Measurements from ENCODE around the gene ITPKB. TPM values are rescaled to one million over a fixed set of nuclear protein-coding genes. Genes with fewer than 3 reads are reported as not detected.
A peak's percentile ranks its signal among the peaks of the same experiment; 100 is the strongest.

The ITPKB gene
- total RNA-seq, 1 experiment from 2014 or later: 9.5 TPM

DNA sequence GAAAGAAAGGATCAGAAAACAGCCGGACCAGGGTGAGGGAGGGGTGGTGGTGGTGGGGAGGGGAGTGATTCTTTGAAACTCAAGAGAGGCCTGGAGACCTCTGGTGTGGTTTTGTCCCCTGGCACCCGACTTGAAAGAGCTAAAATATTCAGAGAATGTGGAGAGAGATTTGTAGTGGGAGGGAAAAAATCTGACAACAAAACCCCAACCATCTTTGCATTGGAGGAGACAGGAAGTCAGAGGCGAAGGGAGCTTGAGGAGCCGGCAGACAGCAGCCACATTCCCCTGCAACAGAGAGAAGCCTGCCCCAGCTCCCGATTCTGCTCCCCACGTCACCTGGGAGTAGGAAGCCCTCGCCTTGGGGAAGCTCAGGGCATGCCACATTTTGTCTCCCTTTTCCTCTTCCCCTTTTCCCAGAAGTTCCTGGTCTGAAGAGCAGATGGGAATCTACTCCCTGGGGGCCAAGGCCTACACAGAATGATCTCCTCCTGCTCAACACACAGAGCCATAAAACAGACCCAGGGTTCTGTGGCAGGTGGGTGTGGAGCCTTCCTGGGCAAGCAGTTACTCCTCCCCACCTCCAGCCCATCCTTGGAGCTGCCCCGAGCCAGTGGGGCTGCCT, 84.9 kb downstream of the ITPKB start:
- DNase-seq (ENCODE audit: unreplicated experiment): no peak
- Mint-ChIP-seq H3K27me3 (ENCODE audit: insufficient read depth, unreplicated experiment) (no peaks in the 10 kb centered on the region), H3K9me3 (ENCODE audit: unreplicated experiment) (no peaks in the 10 kb centered on the region), H3K4me3 (ENCODE audit: unreplicated experiment) (no peak overlapping the region), H3K36me3 (ENCODE audit: insufficient read depth, unreplicated experiment) (peaks cover 5% of the 10 kb centered on the region), H3K27ac (ENCODE audit: low read depth, unreplicated experiment) (no peak overlapping the region), H3K4me1 (ENCODE audit: insufficient read depth, unreplicated experiment) (peaks cover 28% of the 10 kb centered on the region)
- intact Hi-C loops (cut with micrococcal nuclease): no loop called here
- BruUV-seq (replicated peaks): no TSS peak
- CTCF ChIA-PET: interaction anchor here (0.6 to 6.2 kb wide), 8 partner anchors 11 to 44 kb away, joined by 3 to 54 read pairs (median 4); no protein-coding TSS in a partner anchor
- TF ChIP-seq, protein P1, sequence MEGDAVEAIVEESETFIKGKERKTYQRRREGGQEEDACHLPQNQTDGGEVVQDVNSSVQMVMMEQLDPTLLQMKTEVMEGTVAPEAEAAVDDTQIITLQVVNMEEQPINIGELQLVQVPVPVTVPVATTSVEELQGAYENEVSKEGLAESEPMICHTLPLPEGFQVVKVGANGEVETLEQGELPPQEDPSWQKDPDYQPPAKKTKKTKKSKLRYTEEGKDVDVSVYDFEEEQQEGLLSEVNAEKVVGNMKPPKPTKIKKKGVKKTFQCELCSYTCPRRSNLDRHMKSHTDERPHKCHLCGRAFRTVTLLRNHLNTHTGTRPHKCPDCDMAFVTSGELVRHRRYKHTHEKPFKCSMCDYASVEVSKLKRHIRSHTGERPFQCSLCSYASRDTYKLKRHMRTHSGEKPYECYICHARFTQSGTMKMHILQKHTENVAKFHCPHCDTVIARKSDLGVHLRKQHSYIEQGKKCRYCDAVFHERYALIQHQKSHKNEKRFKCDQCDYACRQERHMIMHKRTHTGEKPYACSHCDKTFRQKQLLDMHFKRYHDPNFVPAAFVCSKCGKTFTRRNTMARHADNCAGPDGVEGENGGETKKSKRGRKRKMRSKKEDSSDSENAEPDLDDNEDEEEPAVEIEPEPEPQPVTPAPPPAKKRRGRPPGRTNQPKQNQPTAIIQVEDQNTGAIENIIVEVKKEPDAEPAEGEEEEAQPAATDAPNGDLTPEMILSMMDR (IDR thresholded peaks at IDR 0.05; ENCODE audit: unreplicated experiment): no peak
- POLR2A ChIA-PET: interaction anchor here (0.6 to 2.3 kb wide), 5 partner anchors 9 to 695 kb away, joined by 3 to 8 read pairs (median 3); no protein-coding TSS in a partner anchor

DNA sequence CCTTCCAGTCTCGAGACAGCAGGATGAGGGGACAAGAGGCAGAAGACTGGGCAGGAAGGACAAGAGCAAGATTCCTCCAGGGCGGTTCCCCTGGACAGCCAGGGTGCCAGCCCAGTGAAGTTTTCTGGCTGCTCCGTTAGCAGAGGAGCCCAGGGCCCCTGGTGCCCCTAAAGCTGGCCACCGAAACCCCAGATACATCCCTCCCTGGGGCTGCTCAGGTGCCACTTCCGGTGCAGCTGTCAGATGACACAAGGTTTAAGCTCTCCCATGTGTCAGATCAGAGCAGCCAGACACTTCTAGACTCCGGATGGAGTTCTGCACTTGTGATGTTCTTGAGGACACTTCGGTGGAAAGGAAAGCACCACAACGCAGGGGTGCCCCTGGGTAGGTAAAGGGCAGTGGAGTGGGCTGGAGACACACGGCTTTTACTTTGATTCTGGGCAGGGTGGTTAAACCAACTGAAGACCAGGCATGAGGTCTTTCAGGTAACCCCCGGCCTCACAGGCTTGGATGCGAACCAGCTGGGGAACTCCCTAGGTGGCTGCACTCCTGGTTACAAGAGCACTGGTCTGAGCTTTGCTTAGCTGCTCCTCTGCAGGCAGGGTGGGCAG, 85.7 kb downstream of the ITPKB start:
- no TSS peak for BruUV-seq (replicated peaks)
- ChIA-PET POLR2A (interaction anchor here (0.6 to 2.3 kb wide), 3 partner anchors 10 to 170 kb away, joined by 3 to 8 read pairs (median 3); no protein-coding TSS in a partner anchor), CTCF (interaction anchor here (0.6 to 6.2 kb wide), 7 partner anchors 10 to 94 kb away, joined by 3 to 54 read pairs (median 4); no protein-coding TSS in a partner anchor)
- Mint-ChIP-seq H3K27ac (ENCODE audit: low read depth, unreplicated experiment) (peak overlapping the region; percentile 36), H3K9me3 (ENCODE audit: unreplicated experiment) (no peaks in the 10 kb centered on the region), H3K4me3 (ENCODE audit: unreplicated experiment) (no peak overlapping the region), H3K27me3 (ENCODE audit: insufficient read depth, unreplicated experiment) (no peaks in the 10 kb centered on the region), H3K4me1 (ENCODE audit: insufficient read depth, unreplicated experiment) (peaks cover 26% of the 10 kb centered on the region), H3K36me3 (ENCODE audit: insufficient read depth, unreplicated experiment) (peaks cover 5% of the 10 kb centered on the region)
- intact Hi-C loops (cut with micrococcal nuclease): no loop called here
- TF ChIP-seq, protein P1 (IDR thresholded peaks at IDR 0.05; ENCODE audit: unreplicated experiment): no peak
- no peak for DNase-seq (ENCODE audit: unreplicated experiment)

- intact Hi-C loops (cut with micrococcal nuclease): no loop called here
- Mint-ChIP-seq H3K27ac (ENCODE audit: low read depth, unreplicated experiment) (no peak overlapping the region), H3K4me3 (ENCODE audit: unreplicated experiment) (no peak overlapping the region), H3K27me3 (ENCODE audit: insufficient read depth, unreplicated experiment) (no peaks in the 10 kb centered on the region), H3K9me3 (ENCODE audit: unreplicated experiment) (no peaks in the 10 kb centered on the region), H3K4me1 (ENCODE audit: insufficient read depth, unreplicated experiment) (peaks cover 18% of the 10 kb centered on the region), H3K36me3 (ENCODE audit: insufficient read depth, unreplicated experiment) (peaks cover 5% of the 10 kb centered on the region)
- ChIA-PET CTCF (interaction anchor here (0.6 to 6.2 kb wide), 5 partner anchors 10 to 106 kb away, joined by 3 to 54 read pairs (median 3); no protein-coding TSS in a partner anchor), POLR2A (interaction anchor here (0.8 to 2.4 kb wide), 2 partner anchors 10 to 11 kb away, joined by 3 to 7 read pairs; no protein-coding TSS in a partner anchor)
- no peak for DNase-seq (ENCODE audit: unreplicated experiment)
- TF ChIP-seq, protein P1 (IDR thresholded peaks at IDR 0.05; ENCODE audit: unreplicated experiment): no peak
- no TSS peak for BruUV-seq (replicated peaks)
Observed at GRCh38 chr1:226652613-226653012, 86.5 kb downstream of the ITPKB start.

DNA sequence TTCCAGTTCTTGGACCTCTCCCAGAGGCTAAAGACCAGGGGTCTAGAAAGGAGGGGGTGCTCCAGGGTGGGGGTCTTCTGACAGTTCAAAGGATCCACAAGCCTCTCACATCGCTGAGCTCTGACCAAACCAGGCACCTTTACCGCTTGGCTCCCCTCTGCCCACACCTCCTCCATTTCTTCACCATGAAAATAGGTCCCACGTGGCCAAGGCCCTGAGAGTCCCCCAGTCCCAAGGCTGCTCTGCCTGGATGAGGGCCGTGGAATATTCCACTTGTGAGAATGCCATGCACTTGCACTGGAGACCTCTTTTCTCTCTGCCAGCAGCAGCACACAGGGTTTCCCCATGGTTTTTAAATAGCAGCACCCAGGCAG, 87.4 kb downstream of the ITPKB start:
- TF ChIP-seq, protein P1 (IDR thresholded peaks at IDR 0.05; ENCODE audit: unreplicated experiment): no peak
- Mint-ChIP-seq H3K4me1 (ENCODE audit: insufficient read depth, unreplicated experiment) (peaks cover 9% of the 10 kb centered on the region), H3K4me3 (ENCODE audit: unreplicated experiment) (no peak overlapping the region), H3K27me3 (ENCODE audit: insufficient read depth, unreplicated experiment) (no peaks in the 10 kb centered on the region), H3K9me3 (ENCODE audit: unreplicated experiment) (no peaks in the 10 kb centered on the region), H3K36me3 (ENCODE audit: insufficient read depth, unreplicated experiment) (peaks cover 8% of the 10 kb centered on the region), H3K27ac (ENCODE audit: low read depth, unreplicated experiment) (no peak overlapping the region)
- POLR2A ChIA-PET: interaction anchor here (2.4 kb wide), 1 partner anchor 11 kb away, joined by 7 read pairs; no protein-coding TSS in a partner anchor
- CTCF ChIA-PET: interaction anchor here (0.7 to 6.2 kb wide), 6 partner anchors 13 to 55 kb away, joined by 3 to 54 read pairs (median 4); no protein-coding TSS in a partner anchor
- no peak for DNase-seq (ENCODE audit: unreplicated experiment)
- no TSS peak for BruUV-seq (replicated peaks)
- intact Hi-C loops (cut with micrococcal nuclease): no loop called here

Measured in MCF 10A (cell line).